CD4-positive, alpha-beta T cell treated with Interleukin-15 for 4 hours (primary cell): ENCODE measurements around the gene TFCP2L1.
"Not testable (repeated sequence)": the region's sequence is repeated elsewhere in the genome, so short reads cannot be mapped to it uniquely, and the experiment has no call there.

Experiments
- DNase-seq: peaks from one replicate; pipeline ENCODE4 v3.0.0-alpha.2; 2020; ENCODE audit warnings: low spot score

The TFCP2L1 gene

GRCh38 chr2:121242175-121242875 lies 42.7 kb downstream of the TFCP2L1 start:
- DNase-seq = no peak

DNA sequence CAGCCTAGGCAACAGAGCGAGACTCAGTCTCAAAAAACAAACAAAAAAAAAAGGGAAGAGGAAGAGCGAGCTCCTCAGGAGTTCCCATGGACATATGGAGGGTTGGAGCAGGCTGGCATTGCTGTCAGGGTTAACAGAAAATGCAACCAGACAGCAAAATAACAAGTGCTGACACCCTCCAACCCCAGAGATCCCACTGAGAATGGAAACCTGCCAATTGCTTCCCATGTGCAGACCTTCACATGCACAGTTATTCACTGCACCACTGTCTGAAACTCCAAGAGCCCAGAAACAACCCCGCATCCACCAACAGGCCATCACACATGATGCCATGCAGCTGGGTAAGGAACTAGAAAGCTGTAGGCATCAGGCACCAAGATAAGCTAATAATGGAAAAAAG lies 43.5 kb downstream of the TFCP2L1 start:
- DNase-seq = no peak

GRCh38 chr2:121240436-121240835 lies 44.6 kb downstream of the TFCP2L1 start:
- no peak for DNase-seq

DNA sequence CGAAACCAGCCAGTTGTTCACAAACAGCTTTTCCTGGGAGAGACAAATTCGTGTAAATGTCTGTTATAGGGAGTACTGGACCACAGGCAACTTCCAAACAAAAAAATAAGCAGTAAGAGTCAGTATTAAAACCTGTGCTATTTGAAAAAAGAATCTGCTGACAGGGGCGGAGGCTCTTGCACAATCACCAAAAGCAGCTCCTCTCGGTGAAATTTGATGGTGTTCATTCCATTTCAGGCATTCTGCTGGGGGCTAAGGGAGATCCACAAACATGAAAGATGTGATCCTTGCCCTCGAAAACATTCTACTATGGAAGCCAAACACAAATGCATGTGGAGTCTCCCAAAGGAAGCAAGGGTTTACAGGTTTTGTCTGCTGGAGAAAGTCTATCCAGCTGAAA lies 45.0 kb downstream of the TFCP2L1 start:
- no peak for DNase-seq

DNA sequence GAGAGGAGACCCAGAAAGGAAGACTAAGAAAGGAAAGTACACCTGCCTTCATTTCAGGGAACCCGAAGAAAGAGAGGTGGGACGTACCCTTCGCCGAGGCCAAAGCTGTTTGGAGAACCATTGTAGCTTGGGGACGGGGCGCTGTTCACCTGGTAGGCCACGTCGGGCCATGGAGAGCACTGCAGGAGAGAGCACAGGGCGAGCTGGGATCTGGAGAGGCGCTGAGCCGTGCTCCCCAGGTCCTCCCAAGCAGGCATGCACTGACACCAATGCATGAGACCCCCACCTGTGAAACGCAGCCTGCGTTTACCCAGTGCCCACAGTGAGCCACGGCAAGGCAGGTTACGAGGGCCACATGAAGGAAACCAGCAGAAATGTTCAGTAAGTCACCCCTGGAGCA lies 45.5 kb downstream of the TFCP2L1 start:
- no peak for DNase-seq

DNA sequence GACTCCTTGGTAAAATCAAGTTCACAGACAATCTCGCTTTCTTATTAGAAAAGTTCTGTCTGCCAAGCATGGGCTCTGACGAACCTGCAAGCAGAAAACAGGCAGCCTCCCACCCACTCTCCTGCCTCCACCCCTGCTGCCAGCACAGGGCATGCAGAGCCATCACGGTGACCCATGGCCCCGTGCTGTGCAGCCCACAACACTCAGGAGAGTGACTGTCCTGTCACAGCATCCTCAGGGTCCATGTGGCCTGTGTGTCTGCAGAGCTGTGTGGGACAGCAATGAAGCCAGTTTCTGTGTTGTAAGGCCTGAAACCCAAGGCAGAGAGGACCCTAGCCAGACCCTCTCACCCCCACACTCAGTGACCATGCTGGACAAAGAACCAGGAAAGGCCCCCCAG lies 46.2 kb downstream of the TFCP2L1 start:
- no peak for DNase-seq

DNA sequence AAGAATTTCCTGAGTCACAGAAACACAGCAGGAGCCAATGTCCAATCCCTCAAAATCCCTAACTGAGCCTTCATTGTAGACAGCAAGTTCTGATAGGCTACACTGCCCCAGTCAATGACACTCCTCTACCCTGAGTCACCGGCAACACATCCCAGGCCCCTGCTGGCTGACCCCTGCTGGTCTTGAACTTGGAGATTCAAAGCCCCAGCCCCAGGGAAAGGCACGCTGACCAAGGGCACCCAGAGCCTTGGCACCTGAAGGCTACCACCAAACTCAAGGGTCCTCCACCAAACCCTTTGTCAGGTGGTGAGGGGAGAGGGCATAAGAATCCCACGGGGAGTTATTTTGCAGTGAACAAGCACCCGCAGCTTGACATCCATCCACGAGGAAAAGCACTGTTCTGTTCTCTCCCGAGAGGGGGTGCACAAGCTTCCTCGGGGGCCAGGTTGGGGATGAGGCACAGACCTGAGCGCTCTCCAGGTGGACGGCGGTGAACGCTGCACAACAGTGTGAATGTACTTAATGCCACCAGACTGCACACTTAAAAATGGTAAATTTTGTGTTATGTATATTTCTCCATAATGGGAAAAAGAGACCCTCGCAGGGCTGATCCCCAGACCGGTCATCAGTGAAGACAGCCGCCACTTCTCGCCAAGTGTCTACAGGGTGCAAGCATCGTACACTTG lies 46.9 kb downstream of the TFCP2L1 start:
- no peak for DNase-seq

GRCh38 chr2:121237336-121237979 lies 47.5 kb downstream of the TFCP2L1 start:
- DNase-seq = no peak

DNA sequence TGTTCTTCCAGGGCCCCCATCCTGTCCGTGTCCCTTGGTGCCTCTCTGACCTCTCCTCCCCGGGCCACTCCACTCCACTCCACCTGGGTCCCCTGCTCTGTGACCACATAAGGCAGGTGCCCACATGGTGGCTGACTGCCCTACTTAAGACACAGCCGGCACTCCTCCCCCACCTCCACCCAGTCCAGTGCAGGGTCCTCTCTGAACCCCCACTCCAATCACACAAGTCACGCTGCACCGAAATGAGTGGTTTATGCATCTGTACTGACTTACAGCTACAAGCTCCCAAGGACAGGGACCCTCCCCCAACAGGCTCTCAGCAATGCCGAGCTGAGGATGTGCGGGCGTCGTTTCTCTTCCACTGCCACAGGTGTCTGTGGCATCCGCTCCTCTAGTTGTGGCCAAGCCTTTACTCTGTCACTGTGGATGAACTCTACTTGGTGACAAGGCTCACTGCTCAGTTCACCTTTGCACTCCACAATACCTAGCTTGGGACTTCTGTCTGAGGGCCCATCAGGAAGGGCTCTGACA lies 48.3 kb downstream of the TFCP2L1 start:
- no peak for DNase-seq

DNA sequence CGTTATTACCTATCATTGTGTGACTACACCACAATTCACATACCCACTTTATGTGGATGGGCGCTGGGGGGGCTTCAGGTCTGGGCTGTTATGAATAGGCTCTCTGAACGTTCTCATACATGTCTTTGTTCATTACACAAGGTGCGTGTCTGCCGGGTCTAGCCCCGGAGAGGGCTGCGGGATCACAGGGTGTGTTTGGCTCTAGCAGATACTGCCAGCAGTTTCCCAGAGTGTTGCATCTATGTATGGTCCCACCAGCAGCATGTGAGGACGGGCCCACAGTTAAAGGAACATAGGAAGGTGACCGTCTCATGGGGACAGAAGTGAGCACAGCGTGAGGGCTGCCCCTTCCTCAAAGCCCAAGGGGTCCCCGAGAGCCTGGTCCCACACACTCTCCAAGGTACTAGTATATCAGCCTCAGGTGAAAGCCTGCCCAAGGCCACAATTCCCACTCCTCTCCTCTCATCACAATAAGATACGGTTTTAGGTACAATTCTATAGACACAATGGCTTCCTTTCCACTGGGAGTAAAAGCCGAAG lies 48.8 kb downstream of the TFCP2L1 start:
- no peak for DNase-seq

GRCh38 chr2:121235542-121235941 lies 49.5 kb downstream of the TFCP2L1 start:
- DNase-seq = no peak

DNA sequence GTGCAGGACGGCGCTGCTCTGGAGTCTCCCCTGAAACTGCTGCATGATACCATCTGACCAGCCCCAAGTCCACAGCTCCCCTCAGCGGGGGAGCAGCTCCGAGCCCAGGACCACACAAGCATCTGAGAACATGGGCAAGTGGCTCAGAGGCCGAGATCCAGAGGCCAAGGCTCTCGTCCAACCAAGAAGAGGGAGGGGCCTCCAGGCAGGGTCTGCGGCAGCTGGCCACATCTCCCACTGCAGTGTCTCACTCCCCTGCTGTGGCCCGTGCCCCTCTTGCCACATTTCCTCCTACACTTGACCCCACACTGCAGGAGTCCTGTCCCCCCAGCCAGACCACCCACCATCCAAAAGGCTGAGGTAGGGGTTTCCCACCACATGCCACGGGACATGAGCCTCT lies 50.2 kb downstream of the TFCP2L1 start:
- DNase-seq = no peak

DNA sequence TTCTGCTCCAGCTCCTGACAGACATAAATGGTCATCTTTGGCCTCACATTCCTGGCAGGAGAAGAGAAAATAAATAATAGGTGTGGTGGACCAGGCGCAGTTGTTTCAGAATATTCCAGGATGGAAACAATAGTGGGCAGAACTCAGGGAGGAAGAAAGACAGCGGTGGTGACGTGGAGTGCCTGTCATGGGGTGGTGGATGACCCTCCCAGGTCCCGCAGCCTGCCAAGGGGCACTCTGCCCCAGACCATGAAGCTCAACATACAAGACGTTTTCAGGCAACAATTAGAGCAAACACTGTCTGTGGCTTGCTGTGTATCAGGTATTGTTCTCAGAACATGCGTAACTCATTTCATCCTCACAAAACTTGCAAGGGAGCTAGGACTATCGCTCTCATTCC lies 50.9 kb downstream of the TFCP2L1 start:
- DNase-seq = no peak

DNA sequence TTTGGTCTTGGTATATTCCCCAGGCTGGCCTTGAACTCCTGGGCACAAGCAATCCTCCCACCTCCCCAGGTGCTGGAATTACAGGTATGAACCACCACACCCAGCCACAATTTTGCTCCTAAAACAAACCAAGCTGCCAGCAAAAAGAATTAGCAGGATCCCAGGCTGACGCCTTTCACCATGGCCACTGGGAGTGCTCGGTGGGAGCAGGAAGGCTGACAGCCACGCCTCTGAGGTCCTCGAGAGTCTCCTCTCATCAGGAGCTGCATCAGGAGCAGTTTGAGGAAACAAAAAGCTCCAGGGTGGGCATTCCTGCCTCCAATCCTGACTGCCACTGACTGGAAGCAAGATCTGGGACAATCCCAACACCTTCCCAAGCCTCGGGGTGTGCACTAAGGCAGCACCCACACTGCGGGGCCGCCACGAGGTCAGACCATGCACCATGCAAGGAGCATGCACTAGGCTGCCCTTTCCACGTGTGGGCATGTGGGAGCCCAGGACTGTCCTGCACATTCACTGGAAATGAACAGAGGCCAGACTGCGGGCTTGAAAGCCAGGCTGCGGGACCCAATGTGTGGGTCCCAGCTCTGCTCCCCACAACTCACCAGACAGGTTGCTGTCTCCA lies 51.4 kb downstream of the TFCP2L1 start:
- no peak for DNase-seq

DNA sequence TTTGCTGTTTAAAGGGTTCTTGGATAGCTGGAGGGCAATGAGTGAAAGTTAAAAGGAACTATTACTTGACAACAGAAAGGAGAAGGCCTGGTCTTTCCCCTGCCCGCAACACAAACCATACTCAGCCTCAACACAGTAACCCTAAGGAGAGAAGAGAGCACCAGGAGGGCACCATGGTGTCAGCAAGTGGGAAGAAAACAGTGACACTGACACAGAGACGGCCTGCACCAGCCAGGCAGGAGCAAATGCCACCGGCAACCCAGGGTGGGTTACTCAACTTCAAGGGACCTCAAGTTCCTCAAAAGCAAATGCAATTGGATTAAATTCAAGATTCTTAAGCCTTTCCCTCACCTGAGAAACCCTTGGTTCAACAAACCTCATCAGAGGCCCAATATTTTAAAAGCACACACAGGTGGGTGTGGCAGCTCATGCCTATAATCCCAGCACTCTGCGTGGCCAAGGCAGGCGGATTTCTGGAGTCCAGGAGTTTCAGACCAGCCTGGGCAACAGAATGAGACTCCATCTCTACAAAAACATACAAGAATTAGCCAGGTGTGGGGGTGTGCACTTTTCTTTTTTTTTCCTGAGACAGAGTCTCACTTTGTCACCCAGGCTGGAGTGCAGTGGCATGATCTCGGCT lies 52.3 kb downstream of the TFCP2L1 start:
- no peak for DNase-seq

- no peak for DNase-seq
Measured at GRCh38 chr2:121231385-121232000, 53.5 kb downstream of the TFCP2L1 start.

GRCh38 chr2:121228521-121228920 lies 56.5 kb downstream of the TFCP2L1 start:
- DNase-seq = no peak

DNA sequence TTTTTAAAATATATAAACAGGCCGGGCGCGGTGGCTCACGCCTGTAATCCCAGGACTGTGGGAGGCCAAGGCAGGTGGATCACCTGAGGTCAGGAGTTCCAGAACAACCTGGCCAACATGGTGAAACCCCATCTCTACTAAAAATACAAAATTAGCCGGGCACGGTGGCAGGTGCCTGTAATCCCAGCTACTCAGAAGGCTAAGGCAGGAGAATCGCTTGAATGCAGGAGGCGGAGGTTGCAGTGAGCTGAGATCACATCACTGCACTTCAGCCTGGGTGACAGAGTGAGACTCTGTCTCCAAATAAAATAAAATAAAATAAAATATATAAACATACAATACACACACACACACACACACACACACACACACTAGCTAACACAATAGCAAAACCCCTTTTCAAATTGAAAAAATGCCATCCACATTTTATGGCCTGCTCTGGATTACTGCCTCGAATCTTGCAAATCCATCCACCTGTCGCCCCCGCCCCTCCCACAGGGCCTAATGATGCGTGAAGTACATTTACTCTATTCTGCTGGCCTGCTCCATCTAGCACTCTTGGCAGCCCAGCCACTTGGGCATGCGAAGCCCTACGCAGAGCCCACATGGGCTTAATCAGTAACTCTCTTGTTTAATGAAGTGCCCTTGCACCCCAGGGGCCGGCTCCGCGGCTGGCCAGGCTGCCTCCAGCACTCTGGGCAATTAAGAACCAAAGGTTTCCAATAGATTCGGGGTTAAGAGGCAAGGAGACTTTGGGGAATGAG lies 57.4 kb downstream of the TFCP2L1 start:
- DNase-seq = not testable (repeated sequence)

- not testable (repeated sequence) for DNase-seq
Measured at GRCh38 chr2:121225681-121226080, 59.3 kb downstream of the TFCP2L1 start.

- DNase-seq = no peak
Measured at GRCh38 chr2:121220995-121221394, 64.0 kb downstream of the TFCP2L1 start.

DNA sequence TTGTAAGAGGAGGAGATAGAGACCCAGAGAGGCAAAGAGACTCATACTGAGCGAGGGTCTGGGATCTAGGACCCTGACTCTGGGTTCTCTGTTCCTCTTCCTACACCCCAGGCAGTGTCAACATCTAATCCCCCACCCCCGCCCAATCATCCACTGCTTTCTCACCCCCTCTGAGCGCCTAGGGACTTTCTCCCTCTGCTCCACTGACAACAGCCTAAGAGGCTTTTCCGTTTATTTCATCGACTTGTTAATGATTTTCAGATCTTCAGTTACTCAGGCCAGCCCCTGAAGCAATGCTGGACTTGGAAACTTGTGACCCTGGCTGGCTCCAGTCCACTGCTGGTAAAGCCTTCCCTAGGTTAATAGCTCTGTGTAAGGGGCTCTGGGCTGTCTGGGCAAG lies 65.1 kb downstream of the TFCP2L1 start:
- no peak for DNase-seq
